Stimulated activated CD4-positive, alpha-beta T cell treated with anti-CD3 and anti-CD28 coated beads, Interleukin-12 subunit alpha, Interleukin-12 subunit beta, amount 100 ng/mL, for 4 hours (primary cell): ENCODE data around the gene PLCXD1.
"Not testable (repeated sequence)": the region's sequence is repeated elsewhere in the genome, so short reads cannot be mapped to it uniquely, and the experiment has no call there.

ENCODE experiments used
- DNase-seq: peaks from one replicate; pipeline ENCODE4 v3.0.0-alpha.2; 2020

The PLCXD1 gene

GRCh38 chrX:264634-265455 is 16.3 kb upstream of the PLCXD1 start:
- DNase-seq: no peak

- DNase-seq: no peak
Measured at GRCh38 chrX:265502-265901, 15.7 kb upstream of the PLCXD1 start.

GRCh38 chrX:267771-268261 is 13.4 kb upstream of the PLCXD1 start:
- no peak for DNase-seq

GRCh38 chrX:270848-271367 is 10.3 kb upstream of the PLCXD1 start:
- no peak for DNase-seq

GRCh38 chrX:274904-275475 is 6.2 kb upstream of the PLCXD1 start:
- DNase-seq: no peak

- DNase-seq: no peak
Measured at GRCh38 chrX:275476-275966, 5.7 kb upstream of the PLCXD1 start.

- peak; percentile 49 for DNase-seq
Measured at GRCh38 chrX:275967-276580, 5.1 kb upstream of the PLCXD1 start.

- peak; percentile 23 for DNase-seq
Measured at GRCh38 chrX:276581-277201, 4.5 kb upstream of the PLCXD1 start.

GRCh38 chrX:279757-280604 is 1.2 kb upstream of the PLCXD1 start:
- DNase-seq: not testable (repeated sequence)

GRCh38 chrX:280722-281121 is 459 bp upstream of the PLCXD1 start:
- not testable (repeated sequence) for DNase-seq

GRCh38 chrX:282000-282681 is 960 bp downstream of the PLCXD1 start:
- DNase-seq: not testable (repeated sequence)

- peak; percentile 86 for DNase-seq
Measured at GRCh38 chrX:283115-283845, 2.1 kb downstream of the PLCXD1 start.

GRCh38 chrX:285076-285677 is 4.0 kb downstream of the PLCXD1 start:
- no peak for DNase-seq

- DNase-seq: no peak
Measured at GRCh38 chrX:287670-288069, 6.5 kb downstream of the PLCXD1 start.

- no peak for DNase-seq
Measured at GRCh38 chrX:288561-288991, 7.4 kb downstream of the PLCXD1 start.

GRCh38 chrX:290476-291166 is 9.4 kb downstream of the PLCXD1 start:
- DNase-seq: no peak

GRCh38 chrX:291411-291901 is 10.3 kb downstream of the PLCXD1 start:
- DNase-seq: no peak

GRCh38 chrX:292900-293897 is 12.0 kb downstream of the PLCXD1 start:
- no peak for DNase-seq
